Smooth muscle cell of the brain vasculature (primary cell): ENCODE measurements around the gene C11orf87.

Experiments used
- DNase-seq: peaks from one replicate; pipeline ENCODE4 v3.0.0-alpha.2; 2012; ENCODE audit warnings: low read depth, low spot score

The C11orf87 gene

GRCh38 chr11:109421981-109422869 is at the start of gene C11orf87:
Gene C11orf87, plus strand, starts transcription at chr11:109422190. Its CDS starts 1,444 bp downstream, at chr11:109423634.
- DNase-seq, result no peak

- no peak for DNase-seq
These were observed 48.0 kb upstream of the C11orf87 start for GRCh38 chr11:109374032-109374431.

- DNase-seq, result no peak
These were observed 47.5 kb upstream of the C11orf87 start for GRCh38 chr11:109374441-109374840.

- DNase-seq, result no peak
These were observed 44.8 kb upstream of the C11orf87 start for GRCh38 chr11:109377039-109377742.

- DNase-seq, result no peak
These were observed 44.0 kb upstream of the C11orf87 start for GRCh38 chr11:109378034-109378433.

- DNase-seq, result no peak
These were observed 38.7 kb upstream of the C11orf87 start for GRCh38 chr11:109383306-109383705.

DNA sequence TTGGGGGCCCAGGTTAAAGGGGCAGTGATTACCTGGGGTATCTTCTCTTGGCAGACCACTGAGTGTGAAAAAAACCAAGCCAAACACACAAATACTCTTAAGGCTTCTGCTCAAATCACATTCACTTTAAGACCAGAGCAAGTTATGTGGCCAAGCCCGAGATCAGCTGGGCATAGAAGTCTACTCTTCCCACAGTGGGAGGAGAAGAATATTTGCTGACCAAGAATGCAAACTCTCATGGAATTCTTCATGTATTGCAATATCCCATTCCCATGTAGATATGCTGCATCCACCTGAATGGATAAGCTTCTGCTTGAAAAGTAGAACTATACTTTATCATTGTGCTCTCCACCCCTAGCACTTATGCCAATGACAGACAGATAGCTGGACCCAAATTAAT is 37.1 kb upstream of the C11orf87 start:
- DNase-seq, result no peak

DNA sequence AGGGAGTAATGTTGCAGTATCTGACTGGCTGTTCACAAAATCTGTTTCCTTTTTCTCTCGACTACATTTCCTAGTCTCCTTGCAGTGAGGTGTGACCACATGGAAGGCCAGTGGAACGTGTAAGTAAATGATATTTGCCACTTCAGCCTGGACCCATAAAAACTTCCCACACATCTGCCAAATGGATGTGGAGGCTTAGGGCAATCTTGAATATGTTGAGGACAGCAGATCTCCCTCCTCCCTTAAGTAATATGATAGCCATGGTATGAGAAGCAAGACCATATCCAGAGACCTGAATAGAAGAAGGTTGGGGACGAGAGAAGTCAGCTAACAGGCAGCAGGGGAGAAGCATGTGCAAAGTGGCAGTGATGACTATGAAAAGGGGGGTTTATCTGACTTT is 33.0 kb upstream of the C11orf87 start:
- no peak for DNase-seq

DNA sequence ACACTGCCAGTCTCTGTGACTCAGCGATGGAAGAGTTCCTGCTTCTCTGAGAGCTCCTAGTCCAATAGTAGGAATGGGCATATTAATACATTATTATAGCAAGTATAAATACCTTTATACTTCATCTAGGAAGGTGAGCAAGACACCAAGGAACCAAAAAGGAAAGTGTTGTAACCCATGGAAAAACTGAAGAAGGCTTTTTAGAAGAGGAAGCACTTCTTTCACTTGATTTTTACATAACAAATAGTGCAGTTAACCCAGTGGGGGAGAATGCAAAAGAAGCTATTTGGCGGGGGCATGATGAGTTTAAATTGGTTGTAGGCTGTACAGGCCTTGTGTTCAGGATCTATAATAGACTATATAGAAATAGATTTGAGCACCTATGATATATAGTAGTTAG is 31.2 kb upstream of the C11orf87 start:
- no peak for DNase-seq

DNA sequence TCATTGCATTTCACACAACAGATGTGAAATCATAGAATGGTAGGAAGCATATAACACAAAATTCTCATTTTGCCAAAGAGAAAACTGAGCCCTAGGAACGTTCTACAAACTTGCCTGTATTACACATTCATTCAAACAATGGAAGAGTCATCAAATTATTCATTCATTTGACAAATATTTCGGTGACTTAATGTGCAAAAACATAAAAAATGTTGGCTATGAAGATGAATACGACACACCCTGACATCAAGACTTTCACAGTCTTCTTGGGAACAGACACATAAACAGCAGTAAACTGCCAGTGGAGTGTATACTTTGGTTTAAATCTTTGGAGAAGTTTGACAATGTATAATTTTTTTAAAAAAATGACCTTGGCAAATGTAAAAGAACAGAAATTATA is 20.4 kb upstream of the C11orf87 start:
- no peak for DNase-seq

DNA sequence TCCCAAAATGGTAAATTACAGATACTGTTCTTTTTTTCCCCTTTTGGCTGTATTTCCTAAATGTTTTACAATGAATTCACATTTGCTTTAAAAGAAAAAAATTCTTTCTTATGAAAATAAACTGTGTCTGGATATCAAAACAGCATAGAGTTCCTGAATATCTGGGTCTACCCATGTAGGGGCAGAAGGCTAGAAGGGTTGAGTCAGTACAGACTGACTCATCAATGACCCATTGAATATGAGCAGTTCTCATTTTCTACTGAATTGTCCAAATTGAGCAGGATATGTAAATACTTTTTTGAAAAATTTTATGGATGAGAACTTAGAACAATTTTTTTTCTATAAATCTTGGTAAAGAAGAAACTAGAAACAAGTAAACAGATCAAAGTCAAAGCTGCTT is 16.3 kb upstream of the C11orf87 start:
- DNase-seq, result peak; percentile 35

DNA sequence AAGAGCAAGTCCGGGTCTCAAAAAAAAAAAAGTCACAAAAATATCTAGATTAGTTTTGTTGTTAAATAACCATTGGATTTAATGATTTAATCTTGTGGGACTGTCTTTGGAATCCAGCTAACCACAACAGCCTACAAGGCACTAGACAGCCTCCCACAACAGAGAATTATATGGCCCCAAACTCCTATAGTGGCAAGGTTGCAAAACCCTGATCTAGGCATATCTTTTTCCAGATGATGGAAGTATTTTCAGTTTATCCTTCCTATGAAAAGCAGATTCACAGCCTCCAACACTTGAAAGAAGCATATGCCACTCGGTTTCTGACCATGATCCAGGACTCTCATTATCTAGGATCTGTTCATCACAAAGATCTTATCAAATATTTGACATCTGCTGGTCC is 5.4 kb upstream of the C11orf87 start:
- no peak for DNase-seq

DNA sequence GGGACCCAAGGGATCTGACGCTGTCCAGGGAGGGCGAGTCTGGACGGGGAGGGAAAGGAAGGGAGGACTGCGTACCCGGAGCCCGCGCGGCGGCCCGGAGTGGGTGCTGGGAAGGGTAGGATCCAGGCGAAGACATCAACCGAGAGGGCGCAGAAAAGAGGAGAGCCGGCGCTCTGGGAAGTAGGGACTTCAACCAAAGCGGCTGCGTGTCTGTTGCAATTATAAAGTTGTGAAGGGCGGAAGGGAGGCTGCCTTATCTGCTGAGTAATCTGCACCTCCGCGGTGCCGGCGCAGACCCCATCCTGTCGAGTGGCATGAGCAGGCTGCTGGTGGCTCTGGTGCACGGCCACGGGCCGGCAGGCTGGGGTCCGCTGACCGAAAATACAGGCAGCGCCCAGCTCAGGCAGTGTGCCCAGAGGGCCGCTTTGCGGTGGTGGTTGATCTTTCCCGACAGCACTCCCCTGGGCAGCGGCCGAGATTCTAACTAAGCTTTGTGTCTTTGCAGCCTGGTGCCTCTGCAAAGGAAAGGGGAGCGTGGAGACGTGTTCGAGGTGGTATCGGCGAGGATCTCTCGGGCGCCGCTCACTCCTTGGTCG is 978 bp downstream of the C11orf87 start:
- no peak for DNase-seq

GRCh38 chr11:109423466-109424190 is 1.6 kb downstream of the C11orf87 start:
- DNase-seq, result no peak

- DNase-seq, result no peak
These were observed 2.9 kb downstream of the C11orf87 start for GRCh38 chr11:109424901-109425300.

DNA sequence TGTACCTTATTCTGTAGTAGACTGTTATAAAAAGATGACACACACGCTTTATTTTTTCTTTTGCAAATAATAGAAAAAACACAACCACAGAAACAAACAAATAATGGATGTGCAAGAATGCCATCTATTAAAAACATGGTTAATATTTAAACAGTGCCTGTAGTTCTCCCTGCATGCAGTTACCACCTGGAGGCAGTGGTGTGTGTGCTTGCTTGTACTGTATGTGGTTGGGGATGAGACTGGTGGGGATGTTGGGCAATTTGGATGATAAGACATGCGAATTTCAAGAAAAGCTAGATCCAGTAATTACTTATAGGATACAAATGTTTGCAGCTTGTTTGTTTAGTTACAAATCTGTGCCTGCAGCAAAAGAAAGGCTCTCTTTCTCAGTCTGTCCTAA is 3.6 kb downstream of the C11orf87 start:
- DNase-seq, result no peak

DNA sequence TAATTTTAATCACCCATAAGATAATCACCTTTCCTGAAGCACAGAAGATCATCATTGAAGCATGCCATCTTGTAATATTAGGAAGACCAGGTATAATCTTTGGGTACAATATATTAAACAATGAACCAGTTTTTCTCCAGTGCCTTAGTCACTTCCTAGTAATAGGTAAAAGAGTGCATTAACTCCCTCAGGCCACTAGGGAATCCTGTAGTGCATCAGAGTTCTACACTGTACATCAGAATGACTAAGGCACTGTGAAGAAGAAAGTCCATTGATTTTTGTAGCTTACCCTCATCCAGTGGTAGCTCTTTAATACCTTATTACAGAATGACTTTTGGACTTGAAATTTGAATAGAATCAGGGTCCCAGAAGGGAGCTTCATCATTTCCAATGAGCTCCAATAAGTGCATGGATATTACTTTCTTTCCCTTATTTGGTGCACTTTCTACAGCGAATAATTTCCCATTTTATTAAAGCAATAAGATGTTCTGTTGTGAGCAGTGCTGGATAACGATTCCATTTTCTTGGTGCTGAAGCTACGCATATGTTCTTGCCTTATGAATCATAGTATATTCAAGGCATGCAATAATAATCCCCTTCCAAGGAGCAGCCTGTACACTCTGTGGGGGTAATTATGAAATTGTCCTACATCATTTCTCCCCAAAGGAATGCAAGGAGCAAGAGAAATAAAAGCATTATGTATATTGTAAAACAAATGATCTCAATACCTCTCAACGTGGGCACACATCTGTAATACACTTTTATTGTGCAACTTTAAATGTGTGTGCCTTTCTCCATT is 4.7 kb downstream of the C11orf87 start:
- no peak for DNase-seq

GRCh38 chr11:109432105-109432504 is 10.1 kb downstream of the C11orf87 start:
- no peak for DNase-seq

- no peak for DNase-seq
These were observed 11.8 kb downstream of the C11orf87 start for GRCh38 chr11:109433753-109434256.

GRCh38 chr11:109435121-109435742 is 13.2 kb downstream of the C11orf87 start:
- no peak for DNase-seq
